GM21723 (cell line): Measurements from ENCODE around the gene SLC16A3.
"Not testable (repeated sequence)": the region's sequence is repeated elsewhere in the genome, so short reads cannot be mapped to it uniquely, and the experiment has no call there.

ENCODE experiments used
- ATAC-seq: cut with Tn5 transposase; IDR thresholded peaks from one replicate; pipeline ENCODE4 v1.9.1; 2021; ENCODE audit warnings: mild to moderate bottlenecking, moderate library complexity; ENCODE audit not compliant: unreplicated experiment

The SLC16A3 gene

DNA sequence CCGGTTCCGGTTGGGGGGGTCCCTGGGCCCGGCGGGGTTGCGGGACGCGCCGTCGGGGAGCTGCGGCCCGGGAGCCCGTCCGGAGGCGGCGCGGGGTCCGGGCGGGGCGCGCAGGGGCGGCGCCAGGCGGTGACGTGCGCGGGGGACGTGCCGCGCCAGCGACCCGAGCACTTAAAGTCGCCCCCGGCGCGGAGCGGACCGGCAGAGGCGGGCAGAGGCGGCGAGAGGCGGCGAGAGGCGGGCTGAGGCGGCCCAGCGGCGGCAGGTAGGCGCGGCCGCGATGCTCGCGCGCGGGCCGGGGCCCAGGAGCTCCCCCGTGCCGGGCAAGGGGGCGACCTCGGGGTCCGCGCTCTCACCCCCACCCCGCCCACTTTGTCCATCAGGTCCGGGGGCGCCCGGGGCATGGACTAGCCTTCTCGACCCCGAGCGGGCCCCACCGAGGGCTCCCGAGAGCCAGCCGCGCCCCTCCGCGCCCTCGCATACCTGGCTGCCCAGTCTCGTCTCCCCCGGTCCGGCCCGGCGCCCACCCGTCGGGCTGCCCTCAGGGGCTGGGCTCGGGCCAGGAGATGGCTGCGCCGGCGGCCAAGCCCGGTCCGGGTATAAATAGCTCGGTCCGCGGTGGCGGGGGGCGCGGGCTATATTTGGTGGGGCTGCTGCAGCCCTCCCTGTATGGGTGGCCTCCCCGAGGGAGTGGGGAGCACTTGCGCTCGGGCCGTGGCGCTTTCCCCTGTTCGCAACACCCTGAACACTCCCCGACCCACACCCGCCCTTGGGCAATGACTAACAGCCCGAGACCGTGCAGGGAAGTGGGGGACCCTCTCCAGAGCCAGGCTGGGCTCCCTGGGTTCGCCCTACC is at the start of gene SLC16A3:
TSS of gene SLC16A3 (plus strand) at position 201 of the 856 bp plus-strand sequence. CDS start 6,967 bp downstream, outside the sequence.
- peak; percentile 47 for ATAC-seq

DNA sequence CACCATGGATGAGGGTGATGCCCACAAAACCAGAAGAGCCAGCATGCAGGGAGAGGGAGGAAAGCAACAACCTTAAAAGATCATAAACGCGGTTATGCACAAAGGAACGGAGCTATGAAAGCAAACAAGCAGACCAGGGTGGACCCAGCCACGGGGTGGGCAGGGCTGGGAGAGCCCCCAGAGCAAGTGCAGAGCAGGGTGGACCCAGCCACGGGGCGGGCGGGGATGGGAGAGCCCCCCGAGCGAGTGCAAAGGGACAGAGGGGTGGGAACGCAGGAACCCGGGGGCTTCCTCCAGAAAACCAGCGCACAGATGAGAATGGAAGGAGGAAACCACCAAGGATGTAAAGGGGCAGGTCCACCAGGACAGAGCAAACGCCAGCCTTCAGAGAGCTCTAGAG is 49.4 kb upstream of the SLC16A3 start:
- ATAC-seq, result no peak

DNA sequence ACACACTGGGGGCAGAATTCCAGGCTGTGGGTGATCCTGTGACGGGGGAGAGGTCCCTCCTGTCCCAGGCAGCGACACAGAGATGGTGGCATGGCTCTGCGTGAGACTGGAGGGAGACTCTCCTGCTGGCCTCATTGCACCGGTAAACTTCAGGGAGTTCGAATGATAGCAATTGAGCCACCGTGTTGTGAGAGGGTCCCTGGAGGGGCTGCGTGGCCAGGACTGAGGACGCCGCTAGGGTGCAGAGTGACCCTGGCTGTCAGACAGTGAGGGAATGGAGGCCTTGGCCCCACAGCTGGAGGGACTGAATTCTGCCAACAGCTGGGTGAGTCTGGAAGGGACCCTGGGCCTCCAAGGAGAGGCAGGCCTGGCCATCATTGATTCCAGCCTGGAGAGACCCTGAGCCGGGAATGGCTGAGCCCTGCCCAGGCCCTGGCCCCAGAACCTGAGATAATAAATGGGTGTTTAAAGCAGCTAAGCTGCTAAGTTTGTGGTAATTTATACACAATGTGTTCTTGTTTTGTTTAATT is 48.8 kb upstream of the SLC16A3 start:
- ATAC-seq, result no peak

DNA sequence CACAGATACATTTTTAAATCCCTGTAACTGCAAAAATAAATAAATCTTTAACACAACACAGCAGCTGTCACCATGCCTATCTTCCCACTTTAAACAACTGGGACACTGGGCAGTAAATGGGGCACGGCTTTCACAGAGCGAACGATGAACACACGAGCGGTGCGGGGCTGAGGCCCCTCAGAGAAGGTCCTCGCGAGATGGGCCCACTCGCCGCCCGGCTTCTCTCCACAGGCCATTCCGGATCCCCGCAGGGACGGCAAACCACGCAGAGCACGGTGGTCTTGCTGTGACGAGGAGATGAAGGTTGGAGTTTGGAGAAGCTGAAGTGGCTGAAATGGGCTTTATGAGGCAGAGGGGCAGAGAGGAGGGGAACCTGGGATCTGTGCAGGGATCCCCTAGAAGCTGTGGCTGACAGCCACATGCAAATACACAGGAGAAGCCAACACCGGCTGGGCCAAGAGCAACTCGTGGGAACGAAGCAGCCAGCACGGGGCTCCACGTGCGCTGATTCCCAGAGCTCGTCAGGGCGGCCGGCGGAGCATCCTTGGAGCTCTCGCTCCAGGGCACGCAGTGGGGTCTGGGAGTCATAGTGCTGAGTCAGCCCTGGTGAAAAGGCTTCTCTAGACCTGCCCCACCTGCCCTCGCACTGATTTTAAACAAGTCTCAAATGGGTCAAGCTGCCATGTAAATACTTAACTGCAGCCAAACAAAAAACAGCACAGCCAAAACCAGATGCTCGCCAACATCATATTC is 47.9 kb upstream of the SLC16A3 start:
- ATAC-seq, result no peak

DNA sequence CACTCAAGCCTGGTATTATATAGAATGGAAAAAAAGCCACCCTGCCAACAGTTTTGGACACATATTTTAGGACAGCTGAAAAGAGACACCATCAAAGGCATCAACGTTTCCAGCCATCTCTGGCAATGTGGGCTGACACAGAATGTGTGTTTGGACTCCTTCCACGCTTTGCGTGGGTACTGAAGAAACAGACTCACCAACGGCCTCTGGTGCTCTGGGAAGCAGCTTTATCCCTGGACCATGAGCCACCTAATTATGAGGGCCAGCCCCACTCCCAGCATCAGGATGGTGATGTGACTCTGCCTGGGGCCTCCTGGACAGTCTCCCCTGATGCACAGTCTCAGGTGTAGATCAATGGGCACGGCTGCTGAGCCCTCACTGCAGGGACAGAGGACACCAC is 44.1 kb upstream of the SLC16A3 start:
- no peak for ATAC-seq

DNA sequence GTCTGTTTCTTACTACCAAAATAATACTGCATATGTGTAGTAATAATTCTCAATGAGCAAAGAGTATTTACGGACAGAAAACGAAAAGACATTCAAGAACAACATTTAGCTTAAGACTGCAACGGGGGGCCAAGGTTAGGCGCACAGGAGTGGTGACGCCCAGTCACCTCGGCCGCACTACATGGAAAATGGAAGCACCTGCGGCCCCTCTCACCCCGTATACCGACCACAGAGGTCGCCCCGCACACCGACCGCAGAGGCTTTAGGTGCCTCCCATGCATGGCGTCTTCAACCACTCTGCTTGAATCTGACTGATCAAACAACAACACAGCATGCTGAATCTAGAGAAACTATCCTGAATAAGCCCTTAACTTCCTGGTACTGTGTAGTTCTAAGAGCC is 42.6 kb upstream of the SLC16A3 start:
- ATAC-seq, result no peak

DNA sequence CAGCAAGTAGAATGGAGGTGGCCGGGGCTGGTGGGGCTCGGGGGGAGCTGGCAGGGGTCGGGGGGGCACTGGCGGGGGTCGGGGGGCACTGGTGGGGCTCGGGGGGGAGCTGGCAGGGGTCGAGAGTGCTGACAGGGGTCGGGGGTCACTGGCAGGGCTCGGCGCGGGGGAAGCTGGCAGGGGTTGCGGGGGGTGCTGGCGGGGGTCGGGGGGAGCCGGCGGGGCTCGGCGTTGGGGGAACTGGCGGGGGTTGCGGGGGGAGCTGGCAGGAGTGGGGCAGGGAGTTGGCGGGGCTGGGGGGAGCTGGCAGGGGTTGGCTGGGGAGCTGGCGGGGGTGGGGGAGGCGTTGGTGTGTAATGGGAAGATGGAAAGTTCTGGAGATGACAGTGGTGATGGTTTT is 41.3 kb upstream of the SLC16A3 start:
- no peak for ATAC-seq

DNA sequence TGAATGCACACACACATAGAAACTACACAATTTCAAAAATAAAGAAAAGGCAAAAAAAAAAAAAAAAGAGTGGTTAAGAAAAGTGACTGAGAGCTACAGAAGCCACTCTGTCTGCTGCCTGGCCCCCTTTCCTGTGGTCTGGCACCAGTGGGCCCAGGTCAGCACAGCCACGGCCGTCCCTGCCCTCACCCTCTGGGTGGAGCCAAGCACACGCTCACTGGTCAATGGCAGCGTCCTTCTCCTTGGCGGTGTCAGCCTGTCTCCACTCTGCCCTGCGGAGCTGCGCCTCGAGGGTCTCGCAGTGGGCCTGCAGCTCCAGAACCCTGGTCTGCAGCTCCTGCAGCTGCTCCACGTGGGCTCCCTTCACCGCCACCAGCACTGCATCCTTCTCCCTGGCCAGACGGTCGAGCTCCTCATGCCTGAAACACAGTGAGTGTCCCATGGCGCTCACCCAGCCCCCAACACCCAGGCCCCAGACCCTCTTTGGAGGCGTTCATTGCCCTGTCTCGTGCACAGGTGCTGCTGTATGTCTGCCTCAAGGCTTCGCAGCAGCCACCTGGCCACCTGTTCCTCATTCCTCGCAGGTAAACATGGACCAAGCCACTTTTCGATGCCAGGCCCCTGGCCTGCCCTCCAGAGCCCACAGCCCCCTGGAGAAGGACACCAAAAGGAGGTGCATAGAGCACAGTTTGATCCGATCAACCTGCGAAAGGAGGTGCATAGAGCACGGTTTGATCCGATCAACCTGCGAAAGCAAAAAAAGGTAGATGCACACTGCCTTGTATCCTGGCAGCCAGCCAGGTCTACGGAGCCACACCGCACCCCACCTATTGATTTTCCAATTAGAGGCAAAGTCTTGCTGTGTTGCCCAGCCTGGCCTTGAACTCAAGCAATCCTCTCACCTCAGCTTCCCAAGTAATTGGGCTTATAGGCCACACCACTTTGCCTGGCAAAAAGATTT is 40.6 kb upstream of the SLC16A3 start:
- ATAC-seq, result no peak

DNA sequence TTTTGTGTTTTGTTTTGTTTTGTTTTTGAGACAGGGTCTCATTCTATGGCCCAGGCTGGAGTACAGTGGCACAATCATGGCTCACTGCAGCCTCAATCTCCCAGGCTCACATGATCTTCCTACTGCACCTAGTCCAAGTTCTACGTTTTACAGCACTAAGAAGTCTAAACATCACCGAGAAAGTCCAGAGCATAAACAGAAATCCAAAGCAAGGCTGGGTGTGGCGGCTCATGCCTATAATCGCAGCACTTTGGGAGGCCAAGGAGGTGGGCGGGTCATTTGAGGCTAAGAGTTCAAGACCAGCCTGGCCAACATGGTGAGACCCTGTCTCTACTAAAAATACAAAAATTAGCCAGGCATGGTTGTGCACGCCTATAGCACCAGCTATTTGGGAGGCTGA is 35.8 kb upstream of the SLC16A3 start:
- not testable (repeated sequence) for ATAC-seq

DNA sequence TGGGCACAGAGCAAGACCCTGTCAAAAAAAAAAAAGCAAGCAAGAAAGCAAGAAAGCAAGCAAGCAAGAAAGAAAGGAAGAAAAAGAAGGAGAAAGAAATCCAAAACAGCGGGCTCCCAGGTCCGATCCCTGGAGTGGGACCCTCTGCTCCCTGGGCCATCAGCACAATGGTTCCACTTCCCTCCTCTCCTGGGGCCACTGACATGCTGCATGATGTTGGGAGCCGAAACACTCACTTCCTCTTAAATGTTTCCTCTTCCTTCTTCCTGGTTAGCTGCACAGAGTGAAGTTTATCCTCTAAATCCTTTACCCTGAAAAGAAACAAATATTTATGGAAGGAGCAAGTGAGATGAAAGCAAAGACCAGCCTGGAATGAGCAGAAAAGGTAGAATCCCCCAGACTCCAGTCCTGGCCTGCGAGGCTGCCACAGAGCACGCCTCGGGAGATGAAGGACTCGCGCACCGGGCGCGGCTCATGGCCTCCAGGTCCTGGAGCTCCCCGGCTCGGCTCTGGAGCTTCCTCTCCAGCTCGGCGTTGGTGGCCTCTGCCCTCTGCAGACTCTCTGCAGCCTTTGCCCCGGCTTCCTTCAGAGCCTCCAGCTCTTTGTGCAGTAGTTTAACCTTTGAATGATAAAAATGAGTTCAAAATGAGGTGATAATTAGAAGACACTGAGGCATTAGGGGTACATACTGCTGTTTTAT is 35.2 kb upstream of the SLC16A3 start:
- no peak for ATAC-seq

DNA sequence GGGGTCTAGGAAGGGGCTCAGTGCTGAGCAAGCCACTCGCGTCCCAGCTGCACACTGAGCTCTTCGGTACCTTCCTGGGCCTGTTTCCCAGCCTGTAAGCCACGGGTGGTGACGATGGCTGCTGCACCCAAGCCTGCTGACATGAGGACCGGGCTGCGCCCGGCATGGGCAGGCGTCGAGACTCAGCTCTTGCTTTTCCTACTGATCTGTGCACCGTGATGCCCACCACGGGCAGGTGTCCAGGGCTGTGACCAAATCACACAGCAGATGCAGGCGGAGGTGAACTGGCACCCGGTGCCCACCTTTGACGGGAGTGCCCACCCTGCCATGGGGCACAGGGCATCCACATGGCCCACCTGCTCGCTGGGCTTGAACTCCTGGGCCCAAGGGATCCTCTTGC is 34.1 kb upstream of the SLC16A3 start:
- no peak for ATAC-seq

DNA sequence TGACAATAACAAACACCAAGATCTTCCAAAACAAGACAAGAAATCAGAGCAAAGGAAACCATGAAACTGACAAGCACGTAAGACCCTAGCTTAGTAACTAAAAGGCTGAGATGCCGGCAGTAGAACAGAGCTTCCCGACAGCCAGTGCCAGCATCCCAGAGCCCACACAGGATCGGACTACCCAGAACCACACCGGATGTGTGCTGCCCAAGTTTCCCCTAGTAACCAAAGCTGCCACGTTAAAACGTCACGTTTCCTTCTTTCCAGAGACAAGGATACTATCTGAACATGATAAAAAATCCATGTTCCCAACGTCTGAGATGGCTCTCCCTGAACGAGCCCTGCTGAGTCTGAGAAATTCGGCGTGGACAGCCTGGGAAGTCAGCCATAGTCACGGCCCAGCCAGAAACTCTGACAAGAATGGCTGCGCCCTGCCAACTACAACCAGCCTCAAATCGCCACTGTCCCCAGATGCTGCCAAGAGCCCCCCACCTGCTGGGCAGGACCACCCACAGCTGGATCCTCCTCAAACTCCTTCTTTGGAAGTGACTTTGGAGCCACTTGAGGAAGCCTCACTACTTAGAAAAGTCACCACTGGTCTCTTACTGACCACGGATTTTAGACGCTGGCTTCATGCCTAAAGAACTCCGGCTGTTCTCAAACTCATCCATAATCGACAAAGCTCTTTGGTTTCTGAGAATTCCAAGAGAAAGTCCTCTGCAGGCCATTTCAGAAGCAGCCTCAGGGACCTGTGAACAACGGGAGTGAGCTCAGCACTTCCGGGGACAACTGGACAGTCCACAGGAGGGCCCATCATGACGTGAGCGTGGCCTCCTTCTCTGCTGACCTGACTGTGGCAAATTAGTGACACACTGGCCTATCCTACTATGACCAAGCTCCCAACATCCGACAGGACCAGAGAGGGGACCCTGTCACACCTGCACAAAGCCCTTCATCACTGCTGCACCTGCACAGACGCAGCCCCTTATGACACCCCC is 32.9 kb upstream of the SLC16A3 start:
- no peak for ATAC-seq

DNA sequence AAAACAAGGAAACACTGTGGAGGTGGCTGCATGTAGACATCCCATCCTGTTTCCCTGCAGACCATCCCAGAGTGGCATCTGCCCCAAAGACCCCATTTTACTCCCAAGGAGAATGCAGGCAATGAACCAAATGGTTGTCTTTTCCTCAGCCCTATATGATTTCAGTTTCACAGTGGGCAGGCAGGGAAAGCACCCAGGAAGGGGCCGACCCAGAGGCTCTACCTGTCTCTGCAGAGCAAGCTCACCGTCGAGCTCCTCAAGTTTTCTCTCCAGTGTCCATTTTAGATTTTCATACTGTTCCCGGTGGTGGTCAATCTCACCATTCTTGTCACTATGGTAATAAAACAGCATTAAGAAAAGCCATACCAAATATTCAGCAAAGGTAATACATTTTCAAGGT is 30.8 kb upstream of the SLC16A3 start:
- no peak for ATAC-seq

DNA sequence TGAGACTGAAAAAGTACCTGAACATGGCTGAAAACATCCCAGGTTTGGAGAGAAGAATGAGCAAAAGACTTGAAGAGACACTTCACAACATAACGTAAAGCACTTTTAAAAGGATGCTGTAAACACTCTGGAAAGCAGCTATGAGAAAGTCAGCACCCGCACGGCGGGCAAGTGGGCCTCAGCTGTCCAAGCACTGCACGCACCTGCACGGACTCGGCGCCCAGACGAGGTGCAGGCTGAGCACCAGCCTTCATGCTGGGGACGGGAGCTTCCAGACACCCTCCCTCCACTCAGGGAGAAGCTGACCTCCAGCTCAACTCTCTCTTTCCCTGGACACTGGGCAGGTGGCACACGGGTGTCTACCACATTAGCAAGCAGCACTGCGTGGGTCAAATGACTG is 29.3 kb upstream of the SLC16A3 start:
- ATAC-seq, result no peak

DNA sequence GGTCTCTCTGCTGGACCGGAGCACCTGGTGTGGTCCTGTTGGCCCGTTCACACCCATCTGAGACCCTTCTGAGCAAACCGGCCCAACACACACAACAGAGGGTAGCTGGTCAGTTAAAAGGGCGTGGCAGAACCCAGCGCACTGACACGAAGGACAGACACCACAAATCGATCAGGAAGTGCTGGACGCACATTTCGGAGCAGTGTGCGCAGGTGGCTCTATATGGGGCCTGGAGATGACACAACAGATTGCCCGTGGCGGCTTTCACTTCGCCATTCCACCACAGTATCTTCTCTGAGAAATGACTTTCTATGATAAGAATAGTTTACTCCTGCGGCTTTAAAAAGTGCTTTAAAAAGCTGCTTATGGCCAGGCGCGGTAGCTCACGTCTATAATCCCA is 28.7 kb upstream of the SLC16A3 start:
- no peak for ATAC-seq

DNA sequence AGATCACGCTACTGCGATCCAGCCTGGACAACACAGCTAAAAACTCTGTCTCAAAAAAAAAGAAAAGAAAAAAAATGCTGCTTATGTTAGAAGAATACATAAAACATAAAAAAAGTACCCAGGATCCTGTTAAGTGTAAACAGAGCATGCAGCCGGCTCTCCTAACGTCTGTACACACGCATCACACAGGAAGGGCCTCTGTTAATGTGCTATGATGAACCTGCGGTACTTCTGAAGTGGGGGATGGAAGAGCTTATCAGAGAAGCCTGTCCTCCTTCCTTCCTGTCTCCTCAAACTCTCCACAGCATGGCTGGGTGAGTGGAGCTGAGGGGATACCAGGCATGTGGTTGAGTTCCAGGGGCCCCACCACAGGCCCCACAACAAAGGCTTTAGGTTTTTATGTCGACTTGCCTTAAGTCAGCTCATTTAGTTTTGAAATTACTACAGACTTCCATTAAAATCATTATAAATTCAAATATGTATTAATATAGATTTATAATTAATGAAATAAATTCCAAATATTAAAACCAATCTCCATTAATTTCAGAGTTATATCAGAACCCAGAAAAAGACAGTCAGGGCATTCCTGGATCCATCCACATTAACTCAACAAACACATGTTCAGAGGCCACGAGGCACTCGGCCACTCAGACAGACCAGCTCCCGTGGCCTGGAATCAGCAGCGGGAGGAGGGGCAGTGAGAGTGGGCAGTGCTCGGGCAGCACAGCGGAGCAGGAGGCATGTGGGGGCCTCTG is 27.9 kb upstream of the SLC16A3 start:
- no peak for ATAC-seq

DNA sequence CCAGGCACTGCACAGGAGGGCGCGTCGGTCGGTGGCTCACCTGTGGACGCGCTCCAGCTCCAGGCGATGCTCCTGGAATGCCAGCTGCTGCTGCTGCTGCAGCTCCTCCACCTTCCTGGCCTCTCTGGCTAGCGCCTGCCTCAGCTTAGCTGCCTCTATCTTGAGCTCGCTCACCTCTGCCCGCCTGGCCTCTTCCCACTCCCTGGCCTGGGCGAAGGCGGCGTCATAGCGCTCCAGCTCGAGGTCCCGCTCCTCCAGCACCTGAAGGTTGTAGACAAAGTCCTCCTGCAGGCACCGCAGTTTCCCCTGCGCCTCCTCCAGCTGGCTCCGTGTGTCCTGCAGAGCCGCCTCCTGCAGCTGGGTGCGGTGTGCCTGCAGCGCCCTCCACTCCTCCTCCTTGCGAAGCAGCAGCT is 27.3 kb upstream of the SLC16A3 start:
- ATAC-seq, result no peak

DNA sequence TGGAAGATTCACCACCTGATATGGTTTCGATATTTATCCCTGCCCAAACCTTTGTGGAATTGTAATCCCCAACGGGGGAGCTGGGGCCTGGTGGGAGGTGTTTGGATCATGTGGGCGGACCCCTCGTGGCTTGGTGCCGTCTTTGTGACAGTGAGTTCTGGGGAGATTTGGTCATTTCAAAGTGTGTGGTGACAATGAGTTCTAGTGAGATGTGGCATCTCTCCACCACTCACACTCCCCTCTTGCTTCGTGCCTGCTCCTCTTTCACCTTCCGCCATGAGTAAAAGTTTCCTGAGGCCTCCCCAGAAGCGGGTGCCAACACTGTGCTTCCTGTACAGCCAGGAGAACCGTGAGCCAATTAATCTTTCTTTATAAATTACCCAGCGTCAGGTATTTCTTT is 25.9 kb upstream of the SLC16A3 start:
- ATAC-seq, result no peak
